K562 (cell line): Measurements from ENCODE around the gene AKNA.

ENCODE experiments used
- ELF4 ChIP-seq: fragments of 450-650 bp; formaldehyde crosslinking; IDR thresholded peaks from 2 replicates; pipeline ENCODE4 v1.4.0; 2022; ENCODE audit warnings: missing genetic modification characterization
- MXI1 ChIP-seq: IDR thresholded peaks from 2 replicates; pipeline ENCODE4 v1.6.1; 2011; ENCODE audit warnings: low read depth, mild to moderate bottlenecking, improper control_type of control experiment, low read length
- NR2F6 ChIP-seq: fragments of 450-650 bp; formaldehyde crosslinking; IDR thresholded peaks from 2 replicates; pipeline ENCODE4 v1.4.0; 2020; ENCODE audit warnings: mild to moderate bottlenecking
- PCBP1 ChIP-seq: fragments of 200-400 bp; formaldehyde crosslinking; IDR thresholded peaks from 2 replicates; pipeline ENCODE4 v1.6.1; 2018; ENCODE audit warnings: mild to moderate bottlenecking, low read depth, low read length; ENCODE audit not compliant: poor library complexity, severe bottlenecking
- POLR2A ChIP-seq: fragments of 450-650 bp; conservative IDR thresholded peaks from 2 replicates; pipeline ENCODE4 v1.6.1; 2016
- TBP ChIP-seq: optimal IDR thresholded peaks from 2 replicates; pipeline ENCODE3; 2011; ENCODE audit warnings: low read depth, low read length, improper control_type of control experiment
- ZNF384 ChIP-seq: IDR thresholded peaks from 2 replicates; pipeline ENCODE4 v1.6.1; 2012; ENCODE audit warnings: low read depth, low read length, improper control_type of control experiment
- ZNF561 ChIP-seq: fragments of 450-650 bp; formaldehyde crosslinking; conservative IDR thresholded peaks from 2 replicates; pipeline ENCODE4 v1.4.0; 2020; ENCODE audit warnings: mild to moderate bottlenecking, moderate library complexity
- TF ChIP-seq, protein P1 (sequence below), 3 experiments: IDR thresholded peaks in 2 of 3; conservative IDR thresholded peaks in 1 of 3; 2 replicates each; pipeline ENCODE4 v1.5.1; 2011 to 2012; ENCODE audit warnings: low read length in 3 of 3, mild to moderate bottlenecking in 3 of 3, control low read depth in 2 of 3, improper control_type of control experiment in 1 of 3, inconsistent platforms in 1 of 3, low read depth in 1 of 3, mixed read lengths in 1 of 3, moderate library complexity in 1 of 3; ENCODE audit not compliant: insufficient read depth in 2 of 3
- TF ChIP-seq, protein P2 (sequence below): fragments of 250-450 bp; sonication (Bioruptor Pico); IDR thresholded peaks from 2 replicates; pipeline ENCODE4 v1.5.0; 2020; ENCODE audit warnings: mild to moderate bottlenecking
- TF ChIP-seq, protein P3 (sequence below): fragments of 450-650 bp; conservative IDR thresholded peaks from 2 replicates; pipeline ENCODE4 v1.6.1; 2016; ENCODE audit warnings: missing genetic modification characterization, low read depth, mild to moderate bottlenecking, missing compliant biosample characterization, moderate library complexity
- TF ChIP-seq, protein P4 (sequence below): IDR thresholded peaks from 2 replicates; pipeline ENCODE4 v1.6.1; 2011; ENCODE audit not compliant: insufficient read length; ENCODE audit errors: extremely low read depth

DNA sequence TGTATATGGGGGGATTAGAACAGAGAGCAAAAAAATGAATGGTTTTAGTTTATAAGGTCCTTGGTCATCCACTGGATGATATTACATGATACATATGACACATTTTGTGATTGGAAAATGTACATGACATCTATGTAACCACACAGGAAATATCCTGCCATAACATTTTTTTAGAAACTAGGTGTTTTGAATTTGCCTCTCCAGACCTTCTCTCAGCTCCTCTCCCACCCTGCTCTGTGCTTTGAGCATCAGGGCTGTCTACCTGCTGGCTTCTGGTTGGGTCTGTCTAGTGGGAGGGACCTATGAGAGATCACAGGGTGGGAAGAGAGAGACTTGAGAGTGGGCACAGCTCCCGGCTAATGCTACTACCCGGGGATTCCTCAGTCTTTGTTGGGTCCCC lies 24.4 kb downstream of the AKNA start:
- TF ChIP-seq ELF4 (CRISPR knock-in tag) = no peak
- TF ChIP-seq ZNF384 = no peak
- TF ChIP-seq, protein P1, sequence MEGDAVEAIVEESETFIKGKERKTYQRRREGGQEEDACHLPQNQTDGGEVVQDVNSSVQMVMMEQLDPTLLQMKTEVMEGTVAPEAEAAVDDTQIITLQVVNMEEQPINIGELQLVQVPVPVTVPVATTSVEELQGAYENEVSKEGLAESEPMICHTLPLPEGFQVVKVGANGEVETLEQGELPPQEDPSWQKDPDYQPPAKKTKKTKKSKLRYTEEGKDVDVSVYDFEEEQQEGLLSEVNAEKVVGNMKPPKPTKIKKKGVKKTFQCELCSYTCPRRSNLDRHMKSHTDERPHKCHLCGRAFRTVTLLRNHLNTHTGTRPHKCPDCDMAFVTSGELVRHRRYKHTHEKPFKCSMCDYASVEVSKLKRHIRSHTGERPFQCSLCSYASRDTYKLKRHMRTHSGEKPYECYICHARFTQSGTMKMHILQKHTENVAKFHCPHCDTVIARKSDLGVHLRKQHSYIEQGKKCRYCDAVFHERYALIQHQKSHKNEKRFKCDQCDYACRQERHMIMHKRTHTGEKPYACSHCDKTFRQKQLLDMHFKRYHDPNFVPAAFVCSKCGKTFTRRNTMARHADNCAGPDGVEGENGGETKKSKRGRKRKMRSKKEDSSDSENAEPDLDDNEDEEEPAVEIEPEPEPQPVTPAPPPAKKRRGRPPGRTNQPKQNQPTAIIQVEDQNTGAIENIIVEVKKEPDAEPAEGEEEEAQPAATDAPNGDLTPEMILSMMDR (IDR thresholded peaks at IDR 0.05 in 2 of 3, conservative IDR thresholded peaks at IDR 0.05 in 1 of 3; ENCODE audit: insufficient read depth in 2 of 3, low read depth in 1 of 3, low read length in 3 of 3) = no peak
- TF ChIP-seq PCBP1 = no peak
- no peak for TF ChIP-seq POLR2A
- no peak for TF ChIP-seq ZNF561
- TF ChIP-seq, protein P2, sequence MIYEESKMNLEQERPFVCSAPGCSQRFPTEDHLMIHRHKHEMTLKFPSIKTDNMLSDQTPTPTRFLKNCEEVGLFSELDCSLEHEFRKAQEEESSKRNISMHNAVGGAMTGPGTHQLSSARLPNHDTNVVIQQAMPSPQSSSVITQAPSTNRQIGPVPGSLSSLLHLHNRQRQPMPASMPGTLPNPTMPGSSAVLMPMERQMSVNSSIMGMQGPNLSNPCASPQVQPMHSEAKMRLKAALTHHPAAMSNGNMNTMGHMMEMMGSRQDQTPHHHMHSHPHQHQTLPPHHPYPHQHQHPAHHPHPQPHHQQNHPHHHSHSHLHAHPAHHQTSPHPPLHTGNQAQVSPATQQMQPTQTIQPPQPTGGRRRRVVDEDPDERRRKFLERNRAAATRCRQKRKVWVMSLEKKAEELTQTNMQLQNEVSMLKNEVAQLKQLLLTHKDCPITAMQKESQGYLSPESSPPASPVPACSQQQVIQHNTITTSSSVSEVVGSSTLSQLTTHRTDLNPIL (CRISPR knock-in tag) = no peak
- TF ChIP-seq, protein P3, sequence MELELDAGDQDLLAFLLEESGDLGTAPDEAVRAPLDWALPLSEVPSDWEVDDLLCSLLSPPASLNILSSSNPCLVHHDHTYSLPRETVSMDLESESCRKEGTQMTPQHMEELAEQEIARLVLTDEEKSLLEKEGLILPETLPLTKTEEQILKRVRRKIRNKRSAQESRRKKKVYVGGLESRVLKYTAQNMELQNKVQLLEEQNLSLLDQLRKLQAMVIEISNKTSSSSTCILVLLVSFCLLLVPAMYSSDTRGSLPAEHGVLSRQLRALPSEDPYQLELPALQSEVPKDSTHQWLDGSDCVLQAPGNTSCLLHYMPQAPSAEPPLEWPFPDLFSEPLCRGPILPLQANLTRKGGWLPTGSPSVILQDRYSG = no peak
- TF ChIP-seq NR2F6 (CRISPR knock-in tag) = no peak
- no peak for TF ChIP-seq MXI1
- TF ChIP-seq, protein P4, sequence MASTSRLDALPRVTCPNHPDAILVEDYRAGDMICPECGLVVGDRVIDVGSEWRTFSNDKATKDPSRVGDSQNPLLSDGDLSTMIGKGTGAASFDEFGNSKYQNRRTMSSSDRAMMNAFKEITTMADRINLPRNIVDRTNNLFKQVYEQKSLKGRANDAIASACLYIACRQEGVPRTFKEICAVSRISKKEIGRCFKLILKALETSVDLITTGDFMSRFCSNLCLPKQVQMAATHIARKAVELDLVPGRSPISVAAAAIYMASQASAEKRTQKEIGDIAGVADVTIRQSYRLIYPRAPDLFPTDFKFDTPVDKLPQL = no peak
- no peak for TF ChIP-seq TBP
